ENCODE measurements around the gene ARHGAP33. TPM values are rescaled to one million over a fixed set of nuclear protein-coding genes. Genes with fewer than 3 reads are reported as not detected.

The ARHGAP33 gene
- polyA plus RNA-seq, 1 donor (not counting 4 experiments of a cell fraction or from before 2014, with no cell fraction given): 0.49 TPM

- DNase-seq (ENCODE audit: low read depth, low spot score) (no peak), FAIRE-seq (no peak)
- Histone ChIP-seq H3K4me1 (ENCODE audit: control insufficient read depth, extremely low read depth, insufficient read depth, low read length) (peaks cover 23% of the 10 kb centered on the region), H3K27me3 (ENCODE audit: control insufficient read depth, extremely low read depth, insufficient read depth, low read length) (no peaks in the 10 kb centered on the region), H3K36me3 (ENCODE audit: control insufficient read depth in 2 of 2, extremely low read depth in 1 of 2, insufficient read depth in 2 of 2, low read length in 2 of 2) (peaks cover 18 to 19% of the 10 kb centered on the region in 2 experiments), H3K4me2 (ENCODE audit: control insufficient read depth, extremely low read depth, insufficient read depth, low read depth, low read length) (peak overlapping the region; percentile 25), H3K27ac (ENCODE audit: control insufficient read depth, insufficient read depth, low read length) (no peak overlapping the region), H3K9ac (ENCODE audit: control insufficient read depth, extremely low read depth, insufficient read depth, low read length) (peak overlapping the region; percentile 37), H3K9me1 (ENCODE audit: control insufficient read depth, extremely low read depth, insufficient read depth, low read length) (no peaks in the 10 kb centered on the region), H4K20me1 (ENCODE audit: control insufficient read depth, extremely low read depth, insufficient read depth, low read length) (no peaks in the 10 kb centered on the region), H3K4me3 (ENCODE audit: control insufficient read depth in 2 of 3, extremely low read depth in 1 of 3, insufficient read depth in 2 of 3, low read depth in 1 of 3, low read length in 3 of 3) (no peak overlapping the region), H2AFZ (ENCODE audit: control insufficient read depth, low read length) (no peak overlapping the region), H3K9me3 (ENCODE audit: control insufficient read depth, low read depth, low read length) (no peaks in the 10 kb centered on the region), H3K79me2 (ENCODE audit: control insufficient read depth, insufficient read depth, low read length) (peaks cover 19% of the 10 kb centered on the region)
- dilution Hi-C loops (cut with MboI; ENCODE audit: extremely low pct_ligation_motif_present, low sequenced_read_pairs): no loop called here
- TF ChIP-seq CTCF (optimal IDR thresholded peaks at IDR 0.05 in 1 of 3, IDR thresholded peaks at IDR 0.05 in 1 of 3, conservative IDR thresholded peaks at IDR 0.05 in 1 of 3; ENCODE audit: extremely low read depth in 1 of 3, insufficient read depth in 2 of 3, low read length in 3 of 3): no peak
- TF ChIP-seq EZH2 (IDR thresholded peaks at IDR 0.05; ENCODE audit: low read length): no peak
Measured at GRCh38 chr19:35755550-35756376, 19.6 kb upstream of the ARHGAP33 start.

DNA sequence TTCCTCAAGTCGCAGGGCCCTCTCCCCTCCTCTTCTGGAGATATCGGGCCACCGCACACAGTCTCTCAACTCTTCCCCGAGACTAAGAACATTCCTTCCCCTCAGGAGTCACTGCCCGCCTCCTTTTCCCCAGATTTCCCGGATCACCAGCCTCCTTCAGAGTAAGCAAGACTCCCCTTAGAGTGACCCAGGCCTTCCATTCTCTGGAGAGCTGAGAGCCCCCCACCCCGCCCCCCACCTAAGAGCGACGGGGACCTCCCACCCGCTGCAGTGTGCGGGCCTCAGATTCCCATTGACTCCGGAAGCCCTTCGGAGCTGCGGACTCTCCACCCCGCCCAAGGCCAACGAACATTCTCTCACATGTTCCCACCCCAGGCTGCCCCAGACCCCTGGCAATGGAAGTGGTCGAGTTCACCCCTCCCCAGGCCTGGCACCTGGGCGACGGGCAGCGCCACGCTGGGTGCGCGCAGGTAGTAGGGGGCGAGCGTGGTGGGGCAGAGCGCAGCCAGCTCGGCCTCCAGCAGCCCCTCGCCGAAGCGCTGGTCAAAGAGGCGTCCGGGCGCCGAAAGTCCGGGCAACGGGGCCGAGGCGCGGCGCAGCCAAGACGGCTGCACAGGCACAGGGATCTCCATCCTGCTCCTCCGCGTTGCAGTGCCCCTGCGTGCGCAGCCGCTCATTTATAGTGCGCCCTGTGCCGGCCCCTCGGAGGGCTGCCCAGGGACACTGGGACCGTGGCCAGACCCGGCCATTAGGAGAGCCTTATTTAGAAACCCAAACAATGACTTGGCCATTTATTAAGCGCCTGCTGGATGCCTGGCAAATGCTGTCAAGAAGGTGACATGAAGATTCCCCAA lies 18.8 kb upstream of the ARHGAP33 start, which contains the start of gene HSPB6:
HSPB6 (minus strand) TSS at position 653 of the 854 bp plus-strand sequence; CDS start at position 632, 21 bp downstream.
- no peak for FAIRE-seq

More for the DNA sequence above, 18.8 kb upstream of the ARHGAP33 start, which contains the start of gene HSPB6:
- peak within 1 kb of the TSS; percentile 65 to 95 (median 92) for H3K4me3 ChIP-seq (ENCODE audit: control insufficient read depth in 2 of 3, extremely low read depth in 1 of 3, insufficient read depth in 2 of 3, low read depth in 1 of 3, low read length in 3 of 3)
- dilution Hi-C loops (cut with MboI; ENCODE audit: extremely low pct_ligation_motif_present, low sequenced_read_pairs): no loop called here
- H2AFZ ChIP-seq (ENCODE audit: control insufficient read depth, low read length): peak within 1 kb of the TSS; percentile 15
- H3K79me2 ChIP-seq (ENCODE audit: control insufficient read depth, insufficient read depth, low read length): peaks cover 20% of the 10 kb centered on the region
- H3K9me3 ChIP-seq (ENCODE audit: control insufficient read depth, low read depth, low read length): no peaks in the 10 kb centered on the region
- peaks cover 19 to 20% of the 10 kb centered on the region in 2 experiments for H3K36me3 ChIP-seq (ENCODE audit: control insufficient read depth in 2 of 2, extremely low read depth in 1 of 2, insufficient read depth in 2 of 2, low read length in 2 of 2)
- H3K4me1 ChIP-seq (ENCODE audit: control insufficient read depth, extremely low read depth, insufficient read depth, low read length): peaks cover 23% of the 10 kb centered on the region
- H3K4me2 ChIP-seq (ENCODE audit: control insufficient read depth, extremely low read depth, insufficient read depth, low read depth, low read length): peak within 1 kb of the TSS; percentile 82
- H4K20me1 ChIP-seq (ENCODE audit: control insufficient read depth, extremely low read depth, insufficient read depth, low read length): no peaks in the 10 kb centered on the region
- H3K9me1 ChIP-seq (ENCODE audit: control insufficient read depth, extremely low read depth, insufficient read depth, low read length): no peaks in the 10 kb centered on the region
- no peak for TF ChIP-seq CTCF (optimal IDR thresholded peaks at IDR 0.05 in 1 of 3, IDR thresholded peaks at IDR 0.05 in 1 of 3, conservative IDR thresholded peaks at IDR 0.05 in 1 of 3; ENCODE audit: extremely low read depth in 1 of 3, insufficient read depth in 2 of 3, low read length in 3 of 3)
- no peak for TF ChIP-seq EZH2 (IDR thresholded peaks at IDR 0.05; ENCODE audit: low read length)
- DNase-seq (ENCODE audit: low read depth, low spot score): no peak
- peak within 1 kb of the TSS; percentile 52 for H3K9ac ChIP-seq (ENCODE audit: control insufficient read depth, extremely low read depth, insufficient read depth, low read length)
- peak within 1 kb of the TSS; percentile 43 for H3K27ac ChIP-seq (ENCODE audit: control insufficient read depth, insufficient read depth, low read length)
- H3K27me3 ChIP-seq (ENCODE audit: control insufficient read depth, extremely low read depth, insufficient read depth, low read length): no peaks in the 10 kb centered on the region
